ENCODE data around the gene PRR12.

DNA sequence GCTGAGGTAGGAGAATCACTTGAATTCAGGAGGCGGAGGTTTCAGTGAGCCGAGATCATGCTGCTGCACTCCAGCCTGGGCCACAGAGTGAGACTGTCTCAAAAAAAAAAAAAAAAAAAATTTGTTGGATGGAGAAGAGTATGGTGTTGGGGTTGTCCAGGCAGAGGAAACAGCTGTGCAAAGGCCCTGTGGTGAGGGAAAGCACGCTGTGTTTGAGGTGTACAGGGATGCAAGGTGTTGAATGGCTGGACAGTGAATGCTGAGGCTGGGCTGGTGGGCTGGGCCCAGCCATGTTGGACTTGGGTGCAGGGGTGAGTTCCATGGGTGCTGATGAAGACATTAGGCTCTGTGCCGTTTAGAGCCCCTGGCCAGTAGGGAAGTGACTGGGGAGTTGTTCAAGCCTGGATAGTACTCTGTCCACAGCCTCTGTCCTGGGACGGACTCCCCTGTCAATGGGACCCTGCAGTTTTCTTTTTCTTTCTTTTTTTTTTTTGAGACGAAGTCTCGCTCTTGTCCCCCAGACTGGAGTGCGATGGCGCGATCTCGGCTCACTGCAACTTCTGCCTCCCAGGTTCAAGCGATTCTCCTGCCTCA is 18.6 kb downstream of the PRR12 start:
- TF ChIP-seq POLR2A (IDR thresholded peaks at IDR 0.05) (no peak), CTCF (IDR thresholded peaks at IDR 0.05) (no peak)
